CD14-positive monocyte (primary cell): ENCODE data around the gene FAAP20. TPM values are rescaled to one million over a fixed set of nuclear protein-coding genes. Genes with fewer than 3 reads are reported as not detected.

Experiments used
- DNase-seq, 3 donors: peaks; one replicate each; pipeline ENCODE4 v3.0.0-alpha.2; 2011 to 2022
- H2AFZ ChIP-seq: 2 replicates; pipeline ENCODE4 v1.6.0; 2012; ENCODE audit warnings: mild to moderate bottlenecking, low read depth, low read length, inconsistent platforms; ENCODE audit not compliant: insufficient read depth, poor library complexity, severe bottlenecking
- H3K27ac ChIP-seq, 2 donors: 1 replicate in 1 of 2; 2 replicates in 1 of 2; pipeline ENCODE4 v1.5.1; 2012 to 2013; ENCODE audit warnings: low read length in 2 of 2, control low read depth in 1 of 2, inconsistent platforms in 1 of 2, low read depth in 1 of 2, mild to moderate bottlenecking in 1 of 2
- H3K27me3 ChIP-seq, 2 donors: one replicate each; pipeline versions ENCODE4 v1.6.0 to v1.6.1; 2011 to 2013; ENCODE audit warnings: low read length in 2 of 2; ENCODE audit not compliant: control insufficient read depth in 2 of 2, insufficient read depth in 2 of 2
- H3K36me3 ChIP-seq, 2 donors: replicated peaks in 1 of 2; 1 replicate in 1 of 2; 2 replicates in 1 of 2; pipeline versions ENCODE4 v1.5.1 to v1.6.1; 2012 to 2013; ENCODE audit warnings: low read length in 2 of 2, control low read depth in 1 of 2, inconsistent platforms in 1 of 2, mild to moderate bottlenecking in 1 of 2; ENCODE audit not compliant: insufficient read depth in 2 of 2, control insufficient read depth in 1 of 2
- H3K4me1 ChIP-seq, 2 donors: 1 replicate in 1 of 2; 2 replicates in 1 of 2; pipeline versions ENCODE4 v1.5.1 to v1.6.1; 2012 to 2013; ENCODE audit warnings: low read length in 2 of 2, control low read depth in 1 of 2, inconsistent platforms in 1 of 2, mild to moderate bottlenecking in 1 of 2, moderate library complexity in 1 of 2; ENCODE audit not compliant: insufficient read depth in 2 of 2, control insufficient read depth in 1 of 2
- H3K4me2 ChIP-seq: replicated peaks from 2 replicates; pipeline ENCODE3; 2012; ENCODE audit warnings: low read length, moderate library complexity, mild to moderate bottlenecking; ENCODE audit not compliant: poor library complexity, severe bottlenecking; ENCODE audit errors: extremely low read depth
- H3K4me3 ChIP-seq, 3 experiments: fragments of 200-600 bp in 1 of 3; sonication (generic) in 1 of 3; replicated peaks in 1 of 3; 1 replicate in 2 of 3; 2 replicates in 1 of 3; pipeline ENCODE4 v1.5.1; 2011 to 2013; ENCODE audit warnings: low read length in 3 of 3, mild to moderate bottlenecking in 3 of 3, control low read depth in 2 of 3, low read depth in 2 of 3, inconsistent platforms in 1 of 3, moderate library complexity in 1 of 3
- H3K79me2 ChIP-seq: 2 replicates; pipeline ENCODE4 v1.6.0; 2012; ENCODE audit warnings: mild to moderate bottlenecking, control low read depth, inconsistent platforms, low read length, moderate library complexity; ENCODE audit not compliant: insufficient read depth
- H3K9ac ChIP-seq: 2 replicates; pipeline ENCODE4 v1.6.0; 2017; ENCODE audit warnings: low read length, mild to moderate bottlenecking; ENCODE audit not compliant: insufficient read depth, poor library complexity, severe bottlenecking
- H3K9me3 ChIP-seq, 2 donors: replicated peaks in 1 of 2; 1 replicate in 1 of 2; 2 replicates in 1 of 2; pipeline versions ENCODE4 v1.5.1 to v1.6.1; 2012 to 2013; ENCODE audit warnings: low read length in 2 of 2, control low read depth in 1 of 2; ENCODE audit not compliant: control insufficient read depth in 1 of 2, insufficient read depth in 1 of 2
- H4K20me1 ChIP-seq: 2 replicates; pipeline ENCODE4 v1.6.0; 2012; ENCODE audit warnings: mild to moderate bottlenecking, low read length, control low read depth, moderate library complexity; ENCODE audit not compliant: insufficient read depth
- H3K27ac Mint-ChIP-seq, 7 donors: one replicate each; pipeline ENCODE4 v1.8.0; 2020; ENCODE audit warnings: mild to moderate bottlenecking in 7 of 7, mixed read lengths in 7 of 7, moderate library complexity in 6 of 7, inconsistent platforms in 2 of 7
- H3K27me3 Mint-ChIP-seq, 3 donors: one replicate each; pipeline ENCODE4 v1.8.0; 2021 to 2022; ENCODE audit warnings: low read depth in 3 of 3, mild to moderate bottlenecking in 3 of 3, mixed read lengths in 3 of 3, moderate library complexity in 3 of 3, inconsistent platforms in 1 of 3
- H3K36me3 Mint-ChIP-seq, 2 donors: one replicate each; pipeline ENCODE4 v1.8.0; 2020; ENCODE audit warnings: mixed read lengths in 2 of 2, inconsistent platforms in 1 of 2, mild to moderate bottlenecking in 1 of 2
- H3K4me1 Mint-ChIP-seq: one replicate; pipeline ENCODE4 v1.8.0; 2020; ENCODE audit warnings: mild to moderate bottlenecking, mixed read lengths
- H3K4me3 Mint-ChIP-seq, 2 donors: one replicate each; pipeline ENCODE4 v1.8.0; 2020; ENCODE audit warnings: mild to moderate bottlenecking in 2 of 2, mixed read lengths in 2 of 2, moderate library complexity in 1 of 2
- H3K9me3 Mint-ChIP-seq, 7 donors: one replicate each; pipeline ENCODE4 v1.8.0; 2020 to 2022; ENCODE audit warnings: mixed read lengths in 7 of 7, mild to moderate bottlenecking in 6 of 7, moderate library complexity in 6 of 7, inconsistent platforms in 2 of 7
- CTCF ChIP-seq: fragments of 200-600 bp; IDR thresholded peaks from one replicate; pipeline ENCODE4 v1.8.0; 2022; ENCODE audit warnings: antibody characterized with exemption, mild to moderate bottlenecking
- WGBS: methylation state at CpG from one replicate; pipeline ENCODE4 v1.1.5; 2013; ENCODE audit warnings: missing lambda C conversion rate; ENCODE audit not compliant: insufficient coverage; 5-methylcytosine and 5-hydroxymethylcytosine counted together
- intact Hi-C, 2 donors: fragments of 100-400 bp; cut with micrococcal nuclease; formaldehyde crosslinking; loops; one replicate each; pipeline versions ENCODE4 v1.15.0 to v1.15.1; 2023
- polyA plus RNA-seq, 3 donors: library from polyadenylated mRNA; depleted of rRNA in 1 of 3; unstranded in 2 of 3; stranded (reverse) in 1 of 3; fragments of 300-500 nt in 2 of 3; fragments of >200 nt in 1 of 3; fragmentation: Illumina TruSeq in 2 of 3; gene quantifications; 1 replicate in 2 of 3; 2 replicates in 1 of 3; pipeline ENCODE4 v1.2.3, GENCODE V29; 2012 to 2021

FAAP20 gene
- polyA plus RNA-seq, 3 donors = 11.8 to 49.3 (median 35.1) TPM

GRCh38 chr1:2210786-2211185, 16.2 kb upstream of the FAAP20 start:
- no peaks in the 10 kb centered on the region for H3K79me2 ChIP-seq
- no peak overlapping the region for H3K27ac ChIP-seq
- Mint-ChIP-seq H3K4me3 (no peak overlapping the region), H3K4me1 (peaks cover 17% of the 10 kb centered on the region), H3K27ac (no peak overlapping the region), H3K36me3 (no peaks in the 10 kb centered on the region), H3K9me3 (peaks cover 0 to 4% (median 0%) of the 10 kb centered on the region in 7 donors), H3K27me3 (peaks cover 21 to 45% (median 24%) of the 10 kb centered on the region in 3 donors)
- no peak for DNase-seq
- H2AFZ ChIP-seq = no peak overlapping the region
- H4K20me1 ChIP-seq = no peaks in the 10 kb centered on the region
- H3K9me3 ChIP-seq = no peaks in the 10 kb centered on the region
- WGBS = 92% methylated on average over 7 of the region's 13 CpGs
- no peak overlapping the region for H3K4me3 ChIP-seq
- no peak overlapping the region for H3K9ac ChIP-seq
- H3K4me1 ChIP-seq = peaks cover 18 to 24% of the 10 kb centered on the region in 2 donors
- TF ChIP-seq CTCF = no peak
- no peaks in the 10 kb centered on the region for H3K36me3 ChIP-seq
- peaks cover 0 to 18% of the 10 kb centered on the region in 2 donors for H3K27me3 ChIP-seq
- intact Hi-C loops = no loop called here
- no peak overlapping the region for H3K4me2 ChIP-seq

- Histone ChIP-seq H3K4me3 (no peak overlapping the region), H3K9me3 (no peaks in the 10 kb centered on the region), H3K79me2 (no peaks in the 10 kb centered on the region), H3K4me1 (peaks cover 22 to 30% of the 10 kb centered on the region in 2 donors), H4K20me1 (no peaks in the 10 kb centered on the region), H3K27ac (no peak overlapping the region), H2AFZ (no peak overlapping the region), H3K9ac (no peak overlapping the region), H3K36me3 (no peaks in the 10 kb centered on the region), H3K4me2 (no peak overlapping the region), H3K27me3 (peaks cover 0 to 18% of the 10 kb centered on the region in 2 donors)
- peaks cover 0 to 4% (median 0%) of the 10 kb centered on the region in 7 donors for H3K9me3 Mint-ChIP-seq
- intact Hi-C loops = no loop called here
- WGBS = 93% methylated on average over 14 of the region's 19 CpGs
- H3K27me3 Mint-ChIP-seq = peaks cover 21 to 47% (median 23%) of the 10 kb centered on the region in 3 donors
- TF ChIP-seq CTCF = no peak
- no peaks in the 10 kb centered on the region for H3K36me3 Mint-ChIP-seq
- no peak overlapping the region for H3K4me3 Mint-ChIP-seq
- DNase-seq = no peak
- peaks cover 17% of the 10 kb centered on the region for H3K4me1 Mint-ChIP-seq
- H3K27ac Mint-ChIP-seq = no peak overlapping the region
Measured at GRCh38 chr1:2210084-2210653, 15.6 kb upstream of the FAAP20 start.
